GM21723 (cell line): ENCODE measurements around the gene METTL4.
A peak's percentile ranks its signal among the peaks of the same experiment; 100 is the strongest.

Experiments
- ATAC-seq: cut with Tn5 transposase; IDR thresholded peaks from one replicate; pipeline ENCODE4 v1.9.1; 2021; ENCODE audit warnings: mild to moderate bottlenecking, moderate library complexity; ENCODE audit not compliant: unreplicated experiment

The METTL4 gene

GRCh38 chr18:2571200-2572170 lies at the start of gene METTL4, which contains the start of gene NDC80:
METTL4 (minus strand) TSS chr18:2571505; CDS start chr18:2567216, 4,289 bp downstream.
NDC80 (plus strand) TSS chr18:2571557; CDS start chr18:2572986, 1,429 bp downstream.
- peak; percentile 81 for ATAC-seq

GRCh38 chr18:2618009-2618408 lies 46.7 kb upstream of the METTL4 start:
- ATAC-seq: no peak

- ATAC-seq: no peak
Observed at GRCh38 chr18:2617401-2617998, 46.2 kb upstream of the METTL4 start.

GRCh38 chr18:2612996-2613395 lies 41.7 kb upstream of the METTL4 start:
- no peak for ATAC-seq

- no peak for ATAC-seq
Observed at GRCh38 chr18:2610549-2610948, 39.2 kb upstream of the METTL4 start.

GRCh38 chr18:2609604-2610003 lies 38.3 kb upstream of the METTL4 start:
- ATAC-seq: no peak

- no peak for ATAC-seq
Observed at GRCh38 chr18:2606335-2606734, 35.0 kb upstream of the METTL4 start.

GRCh38 chr18:2602844-2603243 lies 31.5 kb upstream of the METTL4 start:
- ATAC-seq: no peak

GRCh38 chr18:2597639-2598038 lies 26.3 kb upstream of the METTL4 start:
- no peak for ATAC-seq

- no peak for ATAC-seq
Observed at GRCh38 chr18:2590303-2590702, 19.0 kb upstream of the METTL4 start.

- no peak for ATAC-seq
Observed at GRCh38 chr18:2589345-2590068, 18.2 kb upstream of the METTL4 start.

GRCh38 chr18:2588666-2589344 lies 17.5 kb upstream of the METTL4 start:
- no peak for ATAC-seq

- ATAC-seq: no peak
Observed at GRCh38 chr18:2587788-2588187, 16.5 kb upstream of the METTL4 start.

GRCh38 chr18:2573408-2573807 lies 2.1 kb upstream of the METTL4 start:
- ATAC-seq: no peak

GRCh38 chr18:2572892-2573291 lies 1.6 kb upstream of the METTL4 start:
- no peak for ATAC-seq

GRCh38 chr18:2572171-2572569 lies 865 bp upstream of the METTL4 start:
- ATAC-seq: peak; percentile 9

- ATAC-seq: peak; percentile 62
Observed at GRCh38 chr18:2570772-2571199, 519 bp downstream of the METTL4 start.

- ATAC-seq: no peak
Observed at GRCh38 chr18:2569338-2570207, 1.7 kb downstream of the METTL4 start.

- no peak for ATAC-seq
Observed at GRCh38 chr18:2568605-2569004, 2.7 kb downstream of the METTL4 start.

GRCh38 chr18:2568129-2568528 lies 3.2 kb downstream of the METTL4 start:
- ATAC-seq: no peak
